NT2/D1 (cell line): Measurements from ENCODE around the gene COG3.

Source experiments
- DNase-seq: peaks from one replicate; pipeline ENCODE4 v3.0.0-alpha.2; 2011; ENCODE audit warnings: low read depth, low spot score
- H3K27me3 ChIP-seq: 2 replicates; pipeline ENCODE4 v1.6.0; 2011; ENCODE audit warnings: mild to moderate bottlenecking; ENCODE audit not compliant: insufficient read length, insufficient read depth
- H3K36me3 ChIP-seq: 2 replicates; pipeline ENCODE4 v1.6.1; 2011; ENCODE audit warnings: mild to moderate bottlenecking, low read length, mixed read lengths; ENCODE audit not compliant: insufficient read depth, insufficient read length
- H3K4me1 ChIP-seq: 2 replicates; pipeline ENCODE4 v1.5.1; 2011; ENCODE audit not compliant: insufficient read depth, insufficient read length
- H3K4me3 ChIP-seq: 2 replicates; pipeline ENCODE4 v1.5.1; 2011; ENCODE audit warnings: low read depth; ENCODE audit not compliant: insufficient read length
- H3K9ac ChIP-seq: 2 replicates; pipeline ENCODE4 v1.6.0; 2011; ENCODE audit warnings: low read depth; ENCODE audit not compliant: insufficient read length
- H3K9me3 ChIP-seq: 2 replicates; pipeline ENCODE4 v1.5.1; 2011; ENCODE audit warnings: mild to moderate bottlenecking, low read length; ENCODE audit not compliant: insufficient read depth
- SUZ12 ChIP-seq: IDR thresholded peaks from 2 replicates; pipeline ENCODE4 v1.6.1; 2011; ENCODE audit not compliant: insufficient read length, insufficient read depth; ENCODE audit errors: extremely low read depth
- YY1 ChIP-seq: IDR thresholded peaks from 2 replicates; pipeline ENCODE4 v1.6.1; 2011; ENCODE audit not compliant: insufficient read length, insufficient read depth
- ZNF274 ChIP-seq: IDR thresholded peaks from 2 replicates; pipeline ENCODE4 v1.6.1; 2011; ENCODE audit warnings: mild to moderate bottlenecking, low read depth, low read length

The COG3 gene

DNA sequence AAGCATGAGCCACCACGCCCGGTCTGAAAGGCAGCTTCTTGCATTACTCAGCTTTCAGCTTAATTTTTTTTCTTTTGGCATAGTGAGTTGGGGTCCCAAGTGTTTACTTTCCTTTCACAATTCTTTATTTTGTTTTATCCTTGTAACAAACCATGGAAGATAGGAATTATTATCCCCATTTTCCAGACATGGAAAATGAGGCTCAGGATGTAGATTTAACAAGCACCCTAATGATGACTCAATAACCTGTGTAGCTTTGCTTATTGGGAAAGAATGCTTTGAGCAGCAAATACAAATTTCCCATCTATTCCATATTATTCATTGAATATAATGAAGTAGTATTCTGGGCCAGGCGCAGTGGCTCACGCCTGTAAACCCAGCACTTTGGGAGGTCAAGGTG is 13.5 kb upstream of the COG3 start:
- DNase-seq = no peak
- no peak for TF ChIP-seq SUZ12
- TF ChIP-seq YY1 = no peak
- TF ChIP-seq ZNF274 = no peak
- no peaks in the 10 kb centered on the region for H3K4me1 ChIP-seq
- no peaks in the 10 kb centered on the region for H3K9me3 ChIP-seq
- no peak overlapping the region for H3K4me3 ChIP-seq
- no peaks in the 10 kb centered on the region for H3K27me3 ChIP-seq
- H3K9ac ChIP-seq = no peak overlapping the region
- no peaks in the 10 kb centered on the region for H3K36me3 ChIP-seq

DNA sequence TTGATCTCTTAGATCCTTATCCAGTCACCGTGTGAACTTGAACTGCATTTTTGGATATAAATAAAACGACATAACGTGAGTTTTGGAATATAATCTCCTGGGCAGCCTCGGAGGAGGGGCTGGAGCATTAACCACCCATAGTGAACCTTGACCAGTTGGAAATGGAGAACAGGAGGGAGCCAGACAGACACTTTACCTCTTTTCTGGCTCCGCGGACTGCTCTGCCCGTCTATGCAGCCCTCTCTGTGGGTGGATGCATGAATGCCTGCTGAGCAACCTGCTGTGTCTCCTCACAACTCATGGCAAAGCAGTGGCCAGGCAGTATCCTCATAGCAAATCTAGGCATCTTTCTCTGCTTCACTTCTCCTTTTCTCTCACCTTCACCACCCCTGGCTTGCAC is 10.5 kb upstream of the COG3 start:
- Histone ChIP-seq H3K4me3 (no peak overlapping the region), H3K9ac (no peak overlapping the region), H3K27me3 (no peaks in the 10 kb centered on the region), H3K9me3 (peaks cover 7% of the 10 kb centered on the region; the same call in 1 of the 2 replicates), H3K4me1 (no peaks in the 10 kb centered on the region), H3K36me3 (no peaks in the 10 kb centered on the region)
- TF ChIP-seq SUZ12 (no peak), ZNF274 (no peak), YY1 (no peak)
- DNase-seq = no peak

GRCh38 chr13:45456196-45456972 is 8.4 kb upstream of the COG3 start:
- no peak for DNase-seq
- H3K27me3 ChIP-seq = no peaks in the 10 kb centered on the region
- no peak overlapping the region for H3K9ac ChIP-seq
- no peaks in the 10 kb centered on the region for H3K4me1 ChIP-seq
- no peak for TF ChIP-seq SUZ12
- TF ChIP-seq ZNF274 = no peak
- TF ChIP-seq YY1 = no peak
- H3K9me3 ChIP-seq = peaks cover 7% of the 10 kb centered on the region; the same call in 1 of the 2 replicates
- no peak overlapping the region for H3K4me3 ChIP-seq
- H3K36me3 ChIP-seq = no peaks in the 10 kb centered on the region

DNA sequence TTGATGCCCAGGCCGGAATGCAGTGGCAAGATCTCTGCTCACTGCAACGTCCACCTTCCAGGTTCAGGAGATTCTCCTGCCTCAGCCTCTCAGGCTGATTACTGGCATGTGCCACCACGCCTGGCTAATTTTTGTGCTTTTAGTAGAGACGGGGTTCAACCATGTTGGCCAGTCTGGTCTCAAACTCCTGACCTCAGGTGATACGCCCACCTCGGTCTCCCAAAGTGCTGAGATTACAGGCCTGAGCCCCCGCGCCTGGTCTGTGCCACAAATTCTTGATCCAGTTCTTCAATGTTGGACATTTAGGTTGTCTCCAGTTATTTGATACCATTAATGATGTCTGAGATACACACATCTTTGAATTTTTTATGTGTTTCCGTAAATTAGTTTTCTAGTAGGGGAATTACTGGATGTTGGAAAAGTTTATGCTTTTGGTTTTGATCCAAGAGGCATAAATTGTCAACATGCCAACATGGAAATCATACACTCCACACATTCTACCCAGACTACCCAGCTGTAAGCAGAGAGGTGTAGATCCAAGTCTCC is 525 bp upstream of the COG3 start:
- H3K9ac ChIP-seq = peak overlapping the region; percentile 51
- peak overlapping the region; percentile 92 for H3K4me3 ChIP-seq
- TF ChIP-seq ZNF274 (no peak), SUZ12 (no peak), YY1 (no peak)
- H3K36me3 ChIP-seq = peaks cover 5% of the 10 kb centered on the region
- no peak for DNase-seq
- H3K9me3 ChIP-seq = no peaks in the 10 kb centered on the region
- H3K4me1 ChIP-seq = no peaks in the 10 kb centered on the region
- H3K27me3 ChIP-seq = no peaks in the 10 kb centered on the region

- DNase-seq = no peak
- no peak overlapping the region for H3K9ac ChIP-seq
- H3K4me3 ChIP-seq = no peak overlapping the region
- no peaks in the 10 kb centered on the region for H3K9me3 ChIP-seq
- peaks cover 5% of the 10 kb centered on the region for H3K36me3 ChIP-seq
- no peaks in the 10 kb centered on the region for H3K4me1 ChIP-seq
- TF ChIP-seq ZNF274 (no peak), YY1 (no peak), SUZ12 (no peak)
- no peaks in the 10 kb centered on the region for H3K27me3 ChIP-seq
Observed at GRCh38 chr13:45466359-45466758, 1.6 kb downstream of the COG3 start.

DNA sequence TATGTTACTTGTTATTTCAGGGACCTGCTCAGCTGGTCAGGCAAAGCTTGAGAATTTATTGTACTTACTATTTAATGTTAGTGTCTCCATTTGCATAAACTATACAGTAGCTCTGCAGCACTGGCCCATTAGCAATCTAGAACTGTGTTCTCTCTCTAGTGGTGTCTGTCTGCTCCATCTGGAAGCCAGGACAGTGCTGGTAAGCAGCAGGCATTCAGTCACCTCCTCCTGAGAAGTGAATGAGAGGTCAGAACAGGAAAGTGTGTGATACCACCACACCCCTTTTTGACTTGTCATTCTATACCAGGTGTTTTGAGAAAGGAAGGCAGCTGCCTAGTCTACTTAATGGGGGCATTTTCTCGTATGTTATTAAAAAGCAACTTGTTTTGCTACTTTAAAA is 3.9 kb downstream of the COG3 start:
- Histone ChIP-seq H3K9ac (no peak overlapping the region), H3K4me1 (no peaks in the 10 kb centered on the region), H3K36me3 (peaks cover 5% of the 10 kb centered on the region), H3K4me3 (no peak overlapping the region), H3K27me3 (no peaks in the 10 kb centered on the region), H3K9me3 (no peaks in the 10 kb centered on the region)
- DNase-seq = no peak
- TF ChIP-seq YY1 = no peak
- no peak for TF ChIP-seq ZNF274
- TF ChIP-seq SUZ12 = no peak

DNA sequence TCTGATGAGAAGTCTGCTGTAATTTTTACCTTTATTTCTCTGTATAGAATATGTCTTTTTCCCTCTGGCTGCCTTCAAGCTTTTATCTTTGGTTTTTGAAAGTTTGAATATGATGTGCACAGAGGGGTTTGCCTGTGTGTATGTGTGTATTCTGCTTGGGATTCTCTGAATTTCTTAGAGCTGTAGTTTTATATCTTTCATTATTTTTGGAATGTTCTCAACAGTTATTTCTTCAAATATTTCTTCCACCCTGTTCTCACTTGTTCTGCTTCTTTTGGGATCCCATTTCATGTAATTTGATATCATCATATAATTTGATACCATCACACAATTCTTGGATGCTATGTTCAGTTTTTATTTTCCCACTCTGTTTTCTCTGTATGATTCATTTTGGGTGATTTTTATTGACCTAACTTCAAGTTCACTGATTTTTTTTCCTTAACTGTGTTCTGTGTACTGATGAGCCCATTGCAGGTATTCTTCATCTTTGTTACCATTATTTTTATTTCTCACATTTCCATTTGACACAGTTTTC is 7.5 kb downstream of the COG3 start:
- TF ChIP-seq ZNF274 = no peak
- no peak for TF ChIP-seq YY1
- TF ChIP-seq SUZ12 = no peak
- Histone ChIP-seq H3K9me3 (no peaks in the 10 kb centered on the region), H3K4me1 (no peaks in the 10 kb centered on the region), H3K27me3 (no peaks in the 10 kb centered on the region), H3K36me3 (peaks cover 12% of the 10 kb centered on the region), H3K9ac (no peak overlapping the region), H3K4me3 (no peak overlapping the region)
- no peak for DNase-seq
